B cell (primary cell): ENCODE results near the gene KIF21A.

Experiments used
- CTCF ChIP-seq: fragments of 200-600 bp; IDR thresholded peaks from one replicate; pipeline ENCODE4 v1.8.0; 2022; ENCODE audit warnings: antibody characterized with exemption, mild to moderate bottlenecking
- EZH2 ChIP-seq: IDR thresholded peaks from 2 replicates; pipeline ENCODE4 v1.6.1; 2012; ENCODE audit warnings: borderline replicate concordance, low read depth, mild to moderate bottlenecking, moderate library complexity, low read length; ENCODE audit not compliant: insufficient read depth, poor library complexity, severe bottlenecking

GRCh38 chr12:39431002-39431796 is 11.7 kb downstream of the KIF21A start:
- TF ChIP-seq CTCF (no peak), EZH2 (no peak)
